HG02852 (cell line): Measurements from ENCODE around the gene SCFD2.

Experiments used
- ATAC-seq: cut with Tn5 transposase; IDR thresholded peaks from one replicate; pipeline ENCODE4 v1.9.1; 2021; ENCODE audit warnings: mild to moderate bottlenecking, moderate library complexity; ENCODE audit not compliant: unreplicated experiment

SCFD2 gene

GRCh38 chr4:52904421-52904820 is 461.4 kb downstream of the SCFD2 start:
- no peak for ATAC-seq

- no peak for ATAC-seq
These were observed 462.6 kb downstream of the SCFD2 start for GRCh38 chr4:52903273-52903672.

- no peak for ATAC-seq
These were observed 471.4 kb downstream of the SCFD2 start for GRCh38 chr4:52894443-52894842.

GRCh38 chr4:52892880-52893279 is 473.0 kb downstream of the SCFD2 start:
- no peak for ATAC-seq

GRCh38 chr4:52891743-52892142 is 474.1 kb downstream of the SCFD2 start:
- ATAC-seq, result no peak

DNA sequence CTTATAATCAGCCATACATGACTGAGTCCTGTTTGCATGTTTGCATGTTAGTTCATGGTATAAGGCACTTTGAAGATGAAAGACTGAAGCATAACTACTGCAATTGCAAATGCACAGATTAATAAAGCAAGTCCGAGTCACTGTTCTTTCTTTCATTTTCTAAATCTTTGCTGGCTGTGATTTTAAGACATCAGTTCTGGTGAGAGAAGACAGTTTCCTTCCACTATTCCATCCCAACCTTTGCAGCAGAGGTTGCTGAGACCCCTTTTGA is 475.4 kb downstream of the SCFD2 start:
- no peak for ATAC-seq

DNA sequence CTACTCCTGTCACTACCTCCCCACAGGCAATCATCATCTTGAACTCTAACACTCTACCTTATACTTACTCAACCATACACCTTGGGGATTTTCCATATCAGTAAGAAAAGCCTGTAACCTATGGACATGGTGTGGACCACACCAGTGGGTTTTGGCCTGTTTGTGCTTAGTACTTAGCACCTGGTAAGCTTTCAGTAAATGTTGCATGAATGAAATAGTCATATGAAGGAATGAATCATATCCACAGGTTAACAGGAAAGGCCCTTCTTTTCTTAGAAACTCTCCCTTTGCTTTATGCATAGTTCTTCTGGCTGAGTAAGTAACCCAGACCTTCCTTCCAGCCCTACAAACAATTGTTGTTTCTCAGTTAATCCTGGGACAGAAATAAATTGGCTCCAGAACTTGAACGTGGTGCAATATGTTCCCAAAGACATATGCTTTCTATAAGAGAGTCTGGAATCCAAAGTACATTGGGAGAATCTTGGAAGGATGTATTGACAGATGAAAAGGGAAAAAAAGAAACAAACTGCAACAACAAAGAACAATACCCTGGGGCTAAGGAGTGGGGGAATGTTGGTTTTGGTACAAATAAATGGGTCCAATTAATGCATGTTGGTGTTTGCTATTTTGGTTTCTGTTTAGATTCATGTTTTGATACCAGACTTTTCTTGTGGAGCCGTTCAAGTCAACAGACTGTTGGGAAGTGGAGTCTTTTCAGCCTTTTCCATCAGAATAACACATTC is 475.9 kb downstream of the SCFD2 start:
- no peak for ATAC-seq

DNA sequence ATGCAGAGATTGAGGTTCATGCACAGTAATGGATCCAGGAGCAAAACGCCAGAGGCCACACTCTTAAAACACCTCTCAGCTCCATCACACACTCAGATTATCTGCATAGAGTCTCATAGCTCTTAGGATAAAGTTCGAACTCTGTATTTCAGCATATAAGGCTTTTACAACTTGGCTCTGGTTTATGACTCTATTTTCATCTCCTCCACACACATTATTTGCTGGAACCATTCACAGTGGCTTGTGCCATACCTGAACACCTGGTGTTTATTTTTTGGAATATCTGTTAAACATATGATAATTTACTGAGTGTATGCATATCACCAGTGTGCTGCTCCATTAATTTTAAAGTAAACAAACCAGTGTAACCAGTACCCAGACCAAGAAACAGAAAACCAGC is 476.5 kb downstream of the SCFD2 start:
- no peak for ATAC-seq

DNA sequence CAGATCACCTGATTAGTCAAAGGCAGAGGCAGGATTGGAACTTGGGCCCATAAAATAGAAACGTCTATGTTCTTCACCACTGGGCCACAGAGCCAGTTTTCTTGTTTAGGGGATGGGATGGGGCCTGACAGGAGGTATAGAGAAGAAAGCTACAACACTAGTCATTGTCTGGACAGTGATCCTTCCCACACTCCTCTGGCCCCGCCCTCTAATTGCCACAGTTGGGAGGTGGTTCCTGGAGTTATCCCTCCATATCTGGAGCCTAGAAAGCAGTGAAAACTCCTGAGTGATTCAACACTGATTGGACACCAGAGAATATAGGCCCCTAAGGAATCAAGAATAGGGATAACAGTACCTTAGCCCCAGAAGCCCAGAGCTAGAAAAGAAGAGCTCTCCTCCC is 480.9 kb downstream of the SCFD2 start:
- no peak for ATAC-seq

DNA sequence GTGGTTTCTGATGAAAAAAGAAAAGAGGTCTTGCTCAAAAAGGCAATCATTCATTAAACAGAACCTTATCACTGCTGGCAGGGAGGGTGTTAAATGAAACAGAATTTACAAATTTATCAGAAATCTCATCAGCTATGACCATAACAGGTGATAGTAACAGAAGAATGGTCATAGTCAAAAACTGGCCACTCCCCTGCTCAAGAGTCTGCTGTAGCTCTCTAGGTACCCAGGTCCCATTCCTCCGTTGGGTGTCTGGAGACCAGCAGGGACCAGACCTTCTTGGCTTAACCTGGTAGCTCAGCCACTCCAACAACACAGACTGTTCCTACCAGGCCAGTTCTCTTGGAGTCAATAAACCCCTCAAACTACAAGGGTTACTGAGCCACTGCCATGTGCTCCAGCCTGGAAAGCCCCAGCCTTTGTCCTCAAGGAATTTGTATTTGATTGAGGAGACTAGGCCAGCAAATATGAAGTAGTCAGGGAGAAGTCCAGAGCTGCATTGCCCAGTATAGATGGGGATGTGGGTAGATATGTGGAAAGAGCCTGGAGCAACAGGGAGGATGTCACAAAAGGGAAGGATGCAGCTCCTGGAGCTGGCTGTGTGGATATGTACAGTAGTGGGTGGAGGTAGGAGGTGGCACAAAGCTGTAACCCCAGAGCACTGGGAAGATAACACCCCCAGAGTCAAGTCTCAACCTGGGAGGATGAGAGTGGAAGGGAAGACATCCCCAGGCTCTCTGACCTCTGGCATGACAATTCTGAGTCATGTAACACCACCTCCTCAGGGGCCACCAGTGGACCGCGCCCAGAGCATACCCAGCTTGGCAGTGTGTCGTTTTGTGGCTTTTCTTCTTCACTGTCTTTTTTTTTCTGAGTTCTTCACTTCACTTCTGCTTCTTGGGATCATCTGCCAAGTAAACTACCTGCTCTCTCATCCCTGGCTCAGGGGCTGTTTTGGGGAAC is 481.9 kb downstream of the SCFD2 start:
- no peak for ATAC-seq

DNA sequence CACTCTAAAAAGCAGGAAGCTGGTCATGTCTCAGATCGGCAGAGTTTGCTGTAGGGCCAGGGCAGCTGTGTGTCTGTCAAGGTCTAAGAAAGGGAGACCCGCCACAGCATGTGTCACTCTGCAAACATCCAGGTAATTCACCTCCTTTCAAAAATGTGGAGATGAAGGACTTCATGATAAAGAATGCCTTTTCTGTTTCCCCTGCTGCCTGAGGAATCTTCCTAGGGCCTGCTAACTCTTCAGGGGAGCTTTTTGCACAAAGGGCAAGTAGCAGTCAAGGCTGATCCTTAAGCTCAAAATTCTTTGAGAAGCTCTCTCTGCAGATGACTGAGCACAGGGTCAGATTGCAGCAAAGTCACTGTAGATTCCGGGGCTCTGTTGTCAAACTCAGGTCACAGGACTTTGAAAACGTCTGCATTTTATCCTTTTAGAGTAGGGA is 482.7 kb downstream of the SCFD2 start:
- ATAC-seq, result no peak

DNA sequence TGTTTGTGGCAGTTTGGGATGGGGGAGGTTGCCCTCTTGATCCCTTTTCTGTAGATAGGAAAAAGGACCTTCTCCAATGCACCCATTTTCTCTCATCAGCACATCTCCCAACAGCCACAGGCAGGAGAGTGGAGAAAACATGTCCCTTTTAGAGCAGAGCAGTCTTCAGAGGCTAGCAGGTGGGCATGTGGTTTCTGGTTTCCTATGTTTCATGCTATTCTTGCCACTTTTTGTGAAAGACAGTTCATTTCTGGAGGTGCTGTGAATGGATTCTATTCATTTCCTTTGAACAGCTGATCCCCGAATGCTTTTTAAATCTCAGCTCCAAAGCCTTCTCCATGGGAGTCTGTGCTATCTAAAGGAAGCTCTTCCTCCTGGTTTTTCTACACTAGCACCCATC is 484.9 kb downstream of the SCFD2 start:
- no peak for ATAC-seq

GRCh38 chr4:52879471-52879870 is 486.4 kb downstream of the SCFD2 start:
- no peak for ATAC-seq

GRCh38 chr4:52877694-52878093 is 488.2 kb downstream of the SCFD2 start:
- ATAC-seq, result no peak

DNA sequence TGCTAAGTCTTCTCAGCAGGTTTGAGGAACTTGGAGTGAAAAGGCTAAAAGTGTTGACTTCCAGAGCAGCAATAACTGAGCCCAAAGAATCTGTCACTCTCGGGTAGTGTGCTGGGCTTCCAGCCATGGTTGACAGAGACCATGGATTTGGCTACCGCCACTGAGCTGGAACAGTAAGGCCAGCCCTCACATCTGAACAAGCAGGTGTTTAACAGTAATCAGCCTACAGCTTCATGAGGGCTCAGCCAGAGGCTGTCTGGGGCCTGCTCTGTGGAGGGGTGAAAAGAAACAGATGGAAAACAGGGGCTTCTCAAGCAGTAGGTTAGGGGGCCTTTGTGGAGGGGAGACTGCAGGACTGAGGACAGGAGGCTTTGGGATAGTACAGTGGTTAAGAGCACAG is 488.8 kb downstream of the SCFD2 start:
- ATAC-seq, result no peak

- no peak for ATAC-seq
These were observed 489.8 kb downstream of the SCFD2 start for GRCh38 chr4:52876069-52876468.

- no peak for ATAC-seq
These were observed 490.9 kb downstream of the SCFD2 start for GRCh38 chr4:52874948-52875347.

DNA sequence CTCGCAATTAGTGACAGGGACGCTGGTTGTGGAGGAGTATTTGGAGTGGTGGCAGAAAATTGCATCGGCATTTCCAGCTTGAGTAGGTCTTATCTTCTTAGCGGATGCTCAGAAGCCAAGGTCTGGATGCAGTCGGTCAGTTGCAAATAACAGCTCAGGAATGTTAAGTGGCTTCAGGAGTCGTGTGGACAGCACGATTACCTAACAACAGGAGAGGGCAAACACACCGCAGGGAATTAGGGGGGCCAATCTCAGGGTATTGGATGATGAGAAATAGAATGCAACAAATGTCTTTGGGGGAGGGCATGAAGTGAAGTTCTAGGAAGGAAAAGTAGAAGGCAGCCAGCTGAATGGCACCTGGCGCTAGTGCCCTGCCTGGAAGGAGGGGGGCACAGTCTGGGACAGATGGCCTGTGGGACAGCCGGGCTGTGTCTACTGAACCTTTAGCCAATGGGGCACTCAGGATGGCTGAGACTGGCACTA is 492.0 kb downstream of the SCFD2 start:
- ATAC-seq, result no peak

DNA sequence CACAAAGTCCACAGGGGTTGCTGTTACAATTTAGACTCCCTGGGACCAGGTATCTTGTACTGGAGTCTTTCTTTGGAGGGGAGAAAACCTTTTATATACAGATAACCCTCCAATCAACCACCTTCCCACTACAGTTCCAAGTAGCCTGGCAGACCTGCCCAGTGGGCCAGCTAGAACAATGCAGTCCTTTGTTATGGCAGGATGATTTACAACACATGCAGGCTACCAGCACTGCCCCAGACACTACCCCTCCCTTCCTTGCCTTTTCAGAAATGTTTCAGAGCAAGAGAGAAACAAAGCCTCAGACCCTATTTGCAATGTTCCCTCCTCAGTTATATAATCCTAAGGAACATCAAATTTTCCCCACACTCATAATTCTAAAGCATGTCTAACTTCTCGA is 492.7 kb downstream of the SCFD2 start:
- no peak for ATAC-seq

GRCh38 chr4:52870225-52870624 is 495.6 kb downstream of the SCFD2 start:
- no peak for ATAC-seq

- ATAC-seq, result no peak
These were observed 496.2 kb downstream of the SCFD2 start for GRCh38 chr4:52869656-52870055.

DNA sequence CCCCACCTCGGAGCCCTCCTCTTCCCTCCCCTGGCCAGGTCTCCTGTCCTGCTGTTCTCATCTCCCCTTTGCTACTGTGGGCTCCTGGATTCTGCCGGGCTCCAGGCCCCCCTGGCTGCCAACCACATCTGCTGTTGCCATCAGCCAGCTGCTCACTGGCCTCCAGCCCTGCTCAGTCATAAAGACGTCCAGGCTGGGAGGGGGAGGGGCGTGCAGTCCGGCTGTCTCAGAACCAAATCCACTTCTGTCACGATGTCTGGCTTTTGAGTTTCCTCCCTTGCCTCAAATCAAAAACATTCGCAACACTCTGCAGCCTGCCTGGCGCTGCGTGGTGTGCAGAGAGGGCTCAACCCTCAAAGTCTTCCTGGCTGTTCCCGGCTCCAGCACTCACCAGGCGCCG is 496.7 kb downstream of the SCFD2 start:
- no peak for ATAC-seq
